ENCODE measurements around the gene SCYL2.

DNA sequence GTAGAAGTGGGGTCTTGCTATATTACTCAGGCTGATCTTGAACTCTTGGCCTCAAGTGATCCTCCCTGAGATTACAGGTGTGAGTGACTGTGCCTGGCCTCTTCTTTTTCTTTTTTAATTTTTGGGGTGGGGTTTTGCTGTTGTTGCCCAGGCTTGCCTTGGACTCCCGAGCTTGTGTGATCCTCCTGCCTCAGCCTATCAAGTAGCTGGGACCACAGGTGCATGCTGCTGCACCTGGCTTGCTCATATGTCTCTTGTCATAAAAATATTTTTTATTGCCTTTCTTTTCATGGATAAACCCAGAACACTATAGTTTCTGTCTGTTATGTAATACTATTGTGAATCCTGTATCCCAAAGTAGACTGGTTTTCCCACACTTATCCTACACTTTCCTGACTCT lies 26.0 kb downstream of the SCYL2 start:
- TF ChIP-seq, protein P1, sequence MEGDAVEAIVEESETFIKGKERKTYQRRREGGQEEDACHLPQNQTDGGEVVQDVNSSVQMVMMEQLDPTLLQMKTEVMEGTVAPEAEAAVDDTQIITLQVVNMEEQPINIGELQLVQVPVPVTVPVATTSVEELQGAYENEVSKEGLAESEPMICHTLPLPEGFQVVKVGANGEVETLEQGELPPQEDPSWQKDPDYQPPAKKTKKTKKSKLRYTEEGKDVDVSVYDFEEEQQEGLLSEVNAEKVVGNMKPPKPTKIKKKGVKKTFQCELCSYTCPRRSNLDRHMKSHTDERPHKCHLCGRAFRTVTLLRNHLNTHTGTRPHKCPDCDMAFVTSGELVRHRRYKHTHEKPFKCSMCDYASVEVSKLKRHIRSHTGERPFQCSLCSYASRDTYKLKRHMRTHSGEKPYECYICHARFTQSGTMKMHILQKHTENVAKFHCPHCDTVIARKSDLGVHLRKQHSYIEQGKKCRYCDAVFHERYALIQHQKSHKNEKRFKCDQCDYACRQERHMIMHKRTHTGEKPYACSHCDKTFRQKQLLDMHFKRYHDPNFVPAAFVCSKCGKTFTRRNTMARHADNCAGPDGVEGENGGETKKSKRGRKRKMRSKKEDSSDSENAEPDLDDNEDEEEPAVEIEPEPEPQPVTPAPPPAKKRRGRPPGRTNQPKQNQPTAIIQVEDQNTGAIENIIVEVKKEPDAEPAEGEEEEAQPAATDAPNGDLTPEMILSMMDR (conservative IDR thresholded peaks at IDR 0.05) = no peak
- no peak for TF ChIP-seq EZH2 (IDR thresholded peaks at IDR 0.05; ENCODE audit: low read depth)
